Stimulated activated CD4-positive, alpha-beta T cell treated with anti-CD3 and anti-CD28 coated beads, TNF-alpha, amount 100 ng/mL, for 1 hour (primary cell): Measurements from ENCODE around the gene ZNF516.

ENCODE experiments used
- DNase-seq, 3 donors: peaks; one replicate each; pipeline ENCODE4 v3.0.0-alpha.2; 2020; ENCODE audit warnings: low read depth in 3 of 3, low spot score in 1 of 3

ZNF516 gene

DNA sequence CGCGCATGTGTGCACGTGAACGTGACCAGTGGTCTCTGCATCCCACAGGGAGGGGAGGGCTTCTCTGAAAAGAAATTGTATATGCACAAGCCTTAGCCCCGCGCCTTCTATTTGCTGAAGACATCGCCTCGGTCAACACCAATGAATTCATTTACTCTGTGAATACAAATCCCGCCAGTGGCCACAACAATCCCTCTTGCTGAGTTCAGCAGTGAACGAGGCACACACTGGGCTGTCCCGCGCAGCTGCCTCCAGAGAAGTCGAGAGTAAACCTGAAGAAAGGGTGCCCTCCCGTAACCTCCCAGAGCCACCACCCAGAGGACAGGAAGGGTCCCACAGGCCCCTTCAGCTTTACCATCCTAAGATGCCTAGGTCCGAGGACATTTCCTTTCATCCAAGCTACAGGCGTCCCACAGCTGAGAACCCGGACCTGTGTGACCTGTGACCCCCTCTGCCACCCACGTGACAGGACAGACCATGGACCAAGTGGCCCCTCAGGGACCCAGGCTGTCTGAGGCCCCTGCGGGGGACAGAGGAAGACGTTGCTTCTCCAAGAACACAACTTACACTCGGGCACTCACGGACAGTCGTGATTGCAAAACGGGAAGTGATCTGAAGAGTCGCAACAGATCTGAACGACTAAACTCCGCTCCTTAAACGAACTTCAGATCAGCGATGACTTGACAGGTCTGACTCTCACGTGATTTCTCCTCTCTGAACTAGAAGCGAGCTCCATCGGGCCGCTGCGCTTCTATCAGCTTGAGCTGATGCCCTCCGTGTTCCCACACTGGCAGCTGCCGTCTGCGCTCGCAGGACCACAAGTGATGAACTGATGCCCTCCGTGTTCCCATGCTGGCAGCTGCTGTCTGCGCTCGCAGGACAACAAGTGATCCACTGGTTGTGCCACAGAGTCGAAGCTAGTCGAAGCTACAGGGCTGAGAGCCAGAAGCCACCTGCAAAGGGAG is 92.7 kb downstream of the ZNF516 start:
- no peak for DNase-seq

- DNase-seq = no peak
Observed at GRCh38 chr18:76401498-76401897, 93.5 kb downstream of the ZNF516 start.

- DNase-seq = no peak
Observed at GRCh38 chr18:76399613-76400391, 95.2 kb downstream of the ZNF516 start.

DNA sequence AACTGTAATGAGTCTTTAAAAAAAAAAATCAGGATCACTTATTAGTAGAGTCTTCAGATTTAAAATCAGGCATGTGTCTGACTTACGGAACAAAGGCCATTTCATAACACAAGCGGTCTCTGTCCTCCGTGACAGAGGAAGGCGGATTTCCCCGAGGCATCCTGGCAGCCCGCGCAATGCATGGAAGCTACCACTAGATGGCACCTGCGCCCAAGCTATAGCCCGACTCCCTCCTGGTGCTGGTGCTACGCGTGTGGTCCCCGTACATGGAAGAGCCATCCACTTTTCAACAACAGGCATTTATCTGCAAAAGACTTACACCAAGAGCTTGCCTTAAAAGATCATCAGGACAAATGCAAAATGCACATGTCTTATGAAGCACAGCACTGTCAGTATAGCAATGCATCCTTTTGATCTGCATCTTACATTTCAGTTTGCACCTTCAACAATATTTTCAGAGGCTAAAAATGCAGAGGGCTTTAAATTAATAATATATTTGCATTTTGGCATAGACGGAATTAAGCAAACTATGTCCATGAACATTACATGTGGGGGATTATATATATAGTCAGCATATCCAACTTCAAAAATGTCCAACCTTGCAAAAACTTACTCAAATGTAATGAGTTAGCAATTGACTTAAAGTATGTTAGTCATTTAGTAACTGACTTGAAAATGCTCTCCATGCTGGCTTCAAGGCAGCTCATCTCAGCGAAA is 96.0 kb downstream of the ZNF516 start:
- peak; percentile 38 to 72 (median 60) for DNase-seq

DNA sequence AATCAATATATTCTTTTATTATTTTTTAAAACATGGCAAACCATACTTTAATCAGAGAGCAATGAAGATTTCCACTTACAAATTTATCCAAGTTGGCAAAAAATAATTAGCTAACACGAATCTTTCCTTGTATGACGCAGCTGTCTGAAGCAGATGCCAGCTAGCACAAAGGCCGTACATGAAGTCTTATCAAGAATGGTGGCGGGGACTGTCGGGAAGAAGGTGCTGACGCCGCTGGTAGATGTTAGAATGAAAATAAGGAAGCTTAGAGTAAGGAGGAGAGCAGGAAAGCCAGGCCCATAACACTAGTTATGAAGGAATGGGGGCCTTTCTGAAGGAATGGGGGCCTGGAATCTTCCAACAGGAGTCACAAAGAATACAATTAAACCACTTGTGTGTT is 96.7 kb downstream of the ZNF516 start:
- no peak for DNase-seq

DNA sequence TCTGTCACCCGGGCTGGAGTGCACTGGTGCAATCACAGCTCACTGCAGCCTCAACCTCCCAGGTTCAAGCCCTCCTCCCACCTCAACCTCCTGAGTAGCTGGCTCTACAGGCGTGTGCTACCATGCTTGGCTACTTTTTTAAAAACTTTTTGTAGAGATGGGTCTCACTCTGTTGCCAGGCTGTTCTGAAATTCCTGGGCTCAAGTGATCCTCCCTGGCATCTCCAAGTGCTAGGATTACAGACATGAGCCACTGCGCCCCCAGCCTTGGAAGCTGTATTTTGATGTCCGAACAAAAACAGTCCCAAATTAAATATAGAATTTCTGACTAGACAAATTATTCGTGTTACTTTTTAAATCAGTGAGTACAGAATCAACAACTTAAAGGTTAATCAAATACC is 97.4 kb downstream of the ZNF516 start:
- no peak for DNase-seq

GRCh38 chr18:76396792-76397191 is 98.2 kb downstream of the ZNF516 start:
- DNase-seq = no peak

DNA sequence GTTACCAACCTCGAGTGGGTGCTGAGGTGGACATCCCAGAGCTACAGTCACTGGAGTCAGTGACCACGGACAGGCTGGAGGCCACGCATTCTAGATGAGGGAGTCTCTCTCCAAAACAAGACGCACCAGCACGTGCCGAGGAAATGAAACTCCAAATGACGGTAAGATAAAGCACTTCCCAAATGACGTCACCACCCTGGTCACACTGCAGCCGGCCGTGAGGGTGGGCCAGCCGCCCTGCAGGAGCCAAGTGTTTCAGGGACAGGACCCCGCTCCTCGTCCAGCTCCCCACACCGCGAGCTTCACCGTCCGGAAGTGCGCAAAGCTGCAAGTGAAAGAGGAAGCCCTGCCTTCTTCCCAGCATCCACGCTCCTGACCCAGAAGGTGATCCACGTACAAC is 99.4 kb downstream of the ZNF516 start:
- no peak for DNase-seq

DNA sequence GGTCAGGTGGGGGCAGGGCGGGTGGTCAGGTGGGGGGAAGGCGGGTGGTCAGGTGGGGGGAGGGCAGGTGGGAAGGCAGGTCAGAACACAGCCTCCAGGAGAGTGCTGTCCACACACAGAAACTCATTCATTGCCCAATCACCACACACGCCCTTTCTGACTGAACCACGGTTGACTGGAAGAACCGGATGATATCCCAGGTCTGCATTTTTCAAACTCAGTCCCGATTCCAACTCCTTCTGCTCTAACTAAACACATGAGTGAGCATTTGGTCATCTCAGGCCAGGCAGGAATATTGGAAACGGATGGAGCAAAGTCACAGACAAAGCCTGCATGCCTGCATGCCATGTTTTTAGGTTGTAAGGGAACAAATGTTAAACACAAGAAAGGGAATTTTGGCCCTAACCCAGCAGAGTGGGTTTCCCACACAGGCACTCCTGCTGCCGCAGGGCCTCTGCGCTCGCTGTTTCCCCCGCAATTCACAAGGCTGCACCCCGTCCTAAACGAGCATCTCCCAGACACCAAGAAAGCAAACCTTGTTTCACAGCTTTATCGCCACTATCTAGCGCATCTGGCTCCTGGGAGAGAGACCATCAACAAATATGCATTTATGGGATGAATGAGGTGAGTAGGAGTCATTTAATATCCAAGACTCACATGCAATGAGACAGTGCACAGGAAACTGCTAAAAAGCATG is 100.1 kb downstream of the ZNF516 start:
- no peak for DNase-seq

DNA sequence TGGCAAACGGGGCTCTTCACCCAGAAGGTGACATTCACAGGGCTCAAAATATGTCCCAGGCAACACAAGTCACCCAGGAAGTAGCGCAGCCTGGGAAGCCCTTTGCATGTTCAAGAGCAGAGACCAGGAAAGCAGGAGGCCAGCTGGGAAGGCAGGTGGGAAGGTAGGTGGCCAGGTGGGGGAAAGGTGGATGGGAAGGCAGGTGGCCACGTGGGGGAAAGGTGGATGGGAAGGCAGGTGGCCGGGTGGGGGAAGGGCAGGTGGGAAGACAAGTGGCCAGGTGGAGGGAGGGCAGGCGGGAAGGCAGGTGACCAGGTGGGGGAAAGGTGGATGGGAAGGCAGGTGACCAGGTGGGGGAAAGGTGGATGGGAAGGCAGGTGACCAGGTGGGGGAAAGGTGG is 102.7 kb downstream of the ZNF516 start:
- no peak for DNase-seq

GRCh38 chr18:76391746-76392145 is 103.3 kb downstream of the ZNF516 start:
- no peak for DNase-seq

DNA sequence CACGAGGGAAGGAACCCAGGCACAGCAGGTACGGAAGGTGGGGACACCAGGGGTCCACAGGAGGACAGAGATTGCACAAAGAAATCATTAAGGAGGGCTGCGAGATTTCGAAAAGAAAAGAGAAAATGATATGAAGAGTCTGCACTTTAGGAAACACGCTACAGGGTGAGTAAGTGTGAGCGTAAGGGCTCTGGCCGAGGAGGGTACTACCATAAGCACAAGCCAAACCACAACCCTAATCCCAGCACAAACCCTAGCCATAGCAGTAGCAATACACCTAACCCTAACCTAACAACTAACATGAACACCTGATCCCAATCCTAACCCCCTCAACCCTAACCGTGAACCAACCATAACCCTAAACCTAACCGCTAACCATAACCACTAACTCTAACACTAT is 104.0 kb downstream of the ZNF516 start:
- DNase-seq = no peak

DNA sequence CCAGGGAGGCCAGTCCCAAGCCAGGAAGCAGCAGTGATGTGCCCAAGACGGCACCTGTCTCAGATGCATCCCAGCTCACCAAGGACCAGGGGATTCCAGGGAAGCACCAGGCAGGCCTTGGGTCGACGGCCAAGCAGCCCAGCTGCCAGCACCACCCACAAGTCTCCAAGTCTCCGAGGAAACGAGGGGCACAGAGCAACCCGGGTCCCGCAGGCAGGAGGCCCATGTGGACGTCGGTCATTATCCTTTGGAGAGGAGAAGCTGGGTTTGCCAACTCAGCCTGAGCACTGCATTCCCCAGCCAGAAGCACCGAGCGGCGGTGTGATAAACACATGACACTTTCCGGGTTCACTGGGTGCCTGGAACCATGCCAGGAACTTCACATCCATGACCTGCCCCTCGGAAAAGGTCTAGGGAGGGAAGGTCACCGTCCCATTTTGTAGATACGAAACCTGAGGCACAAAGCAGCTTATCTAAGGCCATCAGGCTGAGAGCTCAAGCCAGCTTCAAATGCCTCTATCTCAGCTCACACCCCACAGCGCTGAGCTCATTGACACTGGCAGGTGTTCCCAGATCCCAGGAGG is 104.5 kb downstream of the ZNF516 start:
- DNase-seq = no peak

- no peak for DNase-seq
Observed at GRCh38 chr18:76389716-76390115, 105.3 kb downstream of the ZNF516 start.

DNA sequence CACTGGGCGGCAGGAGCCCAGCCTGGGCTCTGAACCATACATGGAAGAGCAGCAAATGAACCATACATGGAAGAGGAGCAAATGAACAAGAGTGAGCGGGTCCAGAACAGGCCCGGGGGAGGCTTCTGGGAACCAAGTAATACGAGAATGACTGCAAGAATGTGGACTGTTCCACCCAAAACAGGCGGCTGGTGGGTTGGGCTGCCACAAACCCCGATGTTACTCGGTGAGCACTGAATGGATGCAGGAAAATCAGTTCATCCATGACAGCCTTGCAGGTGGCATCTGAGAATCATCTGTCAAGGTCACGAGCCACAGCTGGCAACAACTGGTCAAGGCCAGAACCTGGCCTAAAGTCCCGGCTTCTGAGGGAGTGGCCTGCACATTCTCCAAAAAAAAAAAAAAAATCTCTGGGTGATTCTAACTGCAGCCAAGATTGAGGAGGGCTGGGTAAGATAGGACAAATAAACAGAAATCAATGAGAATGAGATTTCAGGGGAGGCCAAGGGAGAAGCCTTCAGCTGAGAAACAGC is 106.1 kb downstream of the ZNF516 start:
- no peak for DNase-seq

DNA sequence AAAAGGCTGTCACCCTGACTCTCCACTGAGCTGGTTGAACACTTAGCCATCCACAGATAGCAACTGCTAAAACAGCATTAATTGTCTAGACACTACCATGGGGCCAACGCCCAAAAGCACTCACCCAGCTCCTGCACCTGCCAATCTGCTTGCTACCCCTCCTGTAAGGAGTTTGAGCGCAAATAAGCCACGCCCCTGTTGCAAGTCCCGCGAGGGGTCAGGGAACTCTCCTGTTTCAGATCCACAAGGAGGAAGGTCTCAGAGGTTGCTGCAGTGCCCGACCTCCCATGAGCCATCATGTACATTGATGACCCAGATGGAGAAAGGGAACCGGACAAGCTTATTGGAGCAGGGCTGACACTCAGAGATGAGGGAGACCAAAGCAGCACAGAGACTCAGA is 106.8 kb downstream of the ZNF516 start:
- DNase-seq = no peak

- DNase-seq = no peak
Observed at GRCh38 chr18:76387608-76388007, 107.4 kb downstream of the ZNF516 start.

DNA sequence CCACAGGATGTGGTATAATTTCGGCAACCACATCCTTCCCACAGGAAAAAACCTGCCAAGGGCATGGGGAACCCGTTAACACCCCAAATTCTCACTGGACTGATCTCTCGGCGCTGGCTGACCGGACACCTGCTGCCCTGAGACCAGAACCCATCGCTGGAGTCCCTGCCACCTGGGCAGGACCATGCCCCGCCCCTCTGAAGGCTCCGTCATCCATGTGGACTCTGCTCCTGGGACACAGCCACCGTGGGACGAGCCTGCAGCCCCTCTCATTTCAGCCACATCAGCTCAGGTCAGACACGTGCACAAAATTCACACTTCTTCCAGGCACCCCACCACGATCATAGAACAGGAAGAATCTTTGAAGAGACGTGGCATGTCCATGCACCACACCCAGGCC is 108.2 kb downstream of the ZNF516 start:
- no peak for DNase-seq

GRCh38 chr18:76386071-76386470 is 109.0 kb downstream of the ZNF516 start:
- no peak for DNase-seq

DNA sequence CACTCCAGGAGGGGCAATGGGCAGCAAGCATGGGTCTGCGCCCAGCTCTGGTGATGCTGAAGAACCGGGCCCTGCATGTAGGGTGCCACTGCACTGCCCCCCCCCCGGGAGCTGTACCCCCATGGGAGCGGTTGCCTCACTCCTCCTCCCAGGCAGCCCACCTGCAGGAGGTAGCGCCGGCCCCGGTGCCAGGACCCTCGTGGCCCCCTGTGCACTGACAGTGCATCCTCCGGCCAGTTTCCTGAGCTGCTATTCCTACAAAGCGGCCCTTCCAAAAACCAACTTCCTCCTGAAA is 109.4 kb downstream of the ZNF516 start:
- no peak for DNase-seq
